ENCODE results near the gene GLYATL2. TPM values are rescaled to one million over a fixed set of nuclear protein-coding genes. Genes with fewer than 3 reads are reported as not detected.

Gene GLYATL2
- polyA plus RNA-seq, 1 of the 3 experiments (the other 2 are of a cell fraction): 0.31 TPM

DNA sequence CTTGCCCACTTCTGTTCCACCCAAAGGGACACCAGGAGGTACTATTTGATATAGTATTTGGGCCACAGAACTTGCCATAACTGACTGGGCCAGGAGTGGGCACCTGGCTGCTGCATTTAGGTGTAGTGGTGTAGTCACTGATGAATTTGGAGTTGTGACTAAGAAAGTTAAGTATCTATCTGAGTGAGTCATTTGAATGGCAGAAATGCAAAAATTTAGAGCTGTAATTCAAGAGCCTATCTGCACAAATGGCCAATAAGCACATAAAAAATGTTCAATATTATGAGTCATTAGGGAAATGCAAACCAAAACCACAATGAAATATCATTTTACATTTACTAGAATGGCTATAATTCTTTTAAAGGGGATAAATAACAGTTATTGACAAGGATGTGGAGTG lies 14.7 kb downstream of the GLYATL2 start:
- H3K9ac ChIP-seq: no peak overlapping the region
- H3K27me3 ChIP-seq (ENCODE audit: insufficient read depth): no peaks in the 10 kb centered on the region
- no peak overlapping the region for H3K4me3 ChIP-seq (ENCODE audit: low read depth in 2 of 2, low read length in 1 of 2)
- no peak overlapping the region for H3K27ac ChIP-seq (ENCODE audit: low read depth in 2 of 2, low read length in 1 of 2)
- H3K9me2 ChIP-seq: no peaks in the 10 kb centered on the region
- peaks cover 4% of the 10 kb centered on the region for H3F3A ChIP-seq (replicated peaks; ENCODE audit: insufficient read depth)
- H4K20me1 ChIP-seq (ENCODE audit: insufficient read depth): no peaks in the 10 kb centered on the region
- no peaks in the 10 kb centered on the region for H3K36me3 ChIP-seq (replicated peaks in 1 of 2; ENCODE audit: control insufficient read depth in 1 of 2, insufficient read depth in 2 of 2, low read length in 1 of 2)
- peak overlapping the region; percentile 33; the same call in 1 of the 2 replicates for H3K4me2 ChIP-seq
- H3K9me3 ChIP-seq: peaks cover 5% of the 10 kb centered on the region; the same call in 1 of the 2 replicates
- no peak overlapping the region for H2AFZ ChIP-seq (ENCODE audit: low read depth)
- no peaks in the 10 kb centered on the region for H3K4me1 ChIP-seq (ENCODE audit: control insufficient read depth in 1 of 2, insufficient read depth in 2 of 2, low read depth in 1 of 2, low read length in 1 of 2)
- CTCF ChIA-PET: no interaction called here
- DNase-seq: no peak
- POLR2A ChIA-PET: no interaction called here
- H3K79me2 ChIP-seq (ENCODE audit: insufficient read depth): no peaks in the 10 kb centered on the region
- no peak for TF ChIP-seq YY1 (IDR thresholded peaks at IDR 0.05; ENCODE audit: low read depth)
- no peak for TF ChIP-seq MEF2A (IDR thresholded peaks at IDR 0.05; ENCODE audit: borderline replicate concordance, low read depth)
- no peak for TF ChIP-seq ELF1 (IDR thresholded peaks at IDR 0.05)
- TF ChIP-seq CHD2 (IDR thresholded peaks at IDR 0.05; ENCODE audit: low read length, partially characterized antibody): no peak
- no peak for TF ChIP-seq GABPA (IDR thresholded peaks at IDR 0.05; ENCODE audit: low read depth)
- TF ChIP-seq CTCF (IDR thresholded peaks at IDR 0.05): no peak
- TF ChIP-seq TCF12 (IDR thresholded peaks at IDR 0.05): peak; percentile 61
- TF ChIP-seq, protein P1, sequence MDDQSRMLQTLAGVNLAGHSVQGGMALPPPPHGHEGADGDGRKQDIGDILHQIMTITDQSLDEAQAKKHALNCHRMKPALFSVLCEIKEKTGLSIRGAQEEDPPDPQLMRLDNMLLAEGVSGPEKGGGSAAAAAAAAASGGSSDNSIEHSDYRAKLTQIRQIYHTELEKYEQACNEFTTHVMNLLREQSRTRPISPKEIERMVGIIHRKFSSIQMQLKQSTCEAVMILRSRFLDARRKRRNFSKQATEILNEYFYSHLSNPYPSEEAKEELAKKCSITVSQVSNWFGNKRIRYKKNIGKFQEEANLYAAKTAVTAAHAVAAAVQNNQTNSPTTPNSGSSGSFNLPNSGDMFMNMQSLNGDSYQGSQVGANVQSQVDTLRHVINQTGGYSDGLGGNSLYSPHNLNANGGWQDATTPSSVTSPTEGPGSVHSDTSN (IDR thresholded peaks at IDR 0.05): peak; percentile 61
- no peak for TF ChIP-seq SMC3 (IDR thresholded peaks at IDR 0.05; ENCODE audit: low read depth, low read length)
- TF ChIP-seq MAX (IDR thresholded peaks at IDR 0.05; ENCODE audit: low read depth): no peak
- no peak for TF ChIP-seq IRF3 (IDR thresholded peaks at IDR 0.05; ENCODE audit: low read depth, low read length)
- peak in 1 of 2 experiments; percentile 47; a peak in 1 of 4 replicates for TF ChIP-seq EP300 (IDR thresholded peaks at IDR 0.05; ENCODE audit: borderline replicate concordance in 1 of 2, low read depth in 1 of 2, low read length in 1 of 2)
- no peak for TF ChIP-seq SIN3A (IDR thresholded peaks at IDR 0.05; ENCODE audit: borderline replicate concordance, low read depth, low read length)
- TF ChIP-seq TAF1 (IDR thresholded peaks at IDR 0.05; ENCODE audit: borderline replicate concordance, low read depth, low read length): no peak
- TF ChIP-seq TEAD4 (IDR thresholded peaks at IDR 0.05; ENCODE audit: borderline replicate concordance, insufficient read depth): peak; percentile 37; the same call in 1 of the 2 replicates
- TF ChIP-seq NFIC (IDR thresholded peaks at IDR 0.05; ENCODE audit: borderline replicate concordance): peak; percentile 44; the same call in 1 of the 2 replicates
- no peak for TF ChIP-seq FOXJ3 (CRISPR knock-in tag; IDR thresholded peaks at IDR 0.05)
- no peak for TF ChIP-seq RCOR1 (IDR thresholded peaks at IDR 0.05; ENCODE audit: low read length)
- TF ChIP-seq REST (IDR thresholded peaks at IDR 0.05; ENCODE audit: low read depth, low read length): no peak
- no peak for TF ChIP-seq FOXM1 (IDR thresholded peaks at IDR 0.05; ENCODE audit: low read depth)
- TF ChIP-seq NRF1 (IDR thresholded peaks at IDR 0.05; ENCODE audit: low read depth, low read length): no peak
- TF ChIP-seq RAD21 (IDR thresholded peaks at IDR 0.05; ENCODE audit: low read length): no peak
- TF ChIP-seq, protein P2, sequence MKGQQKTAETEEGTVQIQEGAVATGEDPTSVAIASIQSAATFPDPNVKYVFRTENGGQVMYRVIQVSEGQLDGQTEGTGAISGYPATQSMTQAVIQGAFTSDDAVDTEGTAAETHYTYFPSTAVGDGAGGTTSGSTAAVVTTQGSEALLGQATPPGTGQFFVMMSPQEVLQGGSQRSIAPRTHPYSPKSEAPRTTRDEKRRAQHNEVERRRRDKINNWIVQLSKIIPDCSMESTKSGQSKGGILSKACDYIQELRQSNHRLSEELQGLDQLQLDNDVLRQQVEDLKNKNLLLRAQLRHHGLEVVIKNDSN (IDR thresholded peaks at IDR 0.05; ENCODE audit: borderline replicate concordance, low read depth): no peak
- TF ChIP-seq EZH2phosphoT487 (IDR thresholded peaks at IDR 0.05; ENCODE audit: borderline replicate concordance, low read depth): no peak
- no peak for TF ChIP-seq RFX5 (IDR thresholded peaks at IDR 0.05; ENCODE audit: low read length)
- TF ChIP-seq, protein P3, sequence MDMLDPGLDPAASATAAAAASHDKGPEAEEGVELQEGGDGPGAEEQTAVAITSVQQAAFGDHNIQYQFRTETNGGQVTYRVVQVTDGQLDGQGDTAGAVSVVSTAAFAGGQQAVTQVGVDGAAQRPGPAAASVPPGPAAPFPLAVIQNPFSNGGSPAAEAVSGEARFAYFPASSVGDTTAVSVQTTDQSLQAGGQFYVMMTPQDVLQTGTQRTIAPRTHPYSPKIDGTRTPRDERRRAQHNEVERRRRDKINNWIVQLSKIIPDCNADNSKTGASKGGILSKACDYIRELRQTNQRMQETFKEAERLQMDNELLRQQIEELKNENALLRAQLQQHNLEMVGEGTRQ (IDR thresholded peaks at IDR 0.05; ENCODE audit: borderline replicate concordance, low read depth, low read length): no peak

Measured in SK-N-SH (cell line).